ENCODE data around the gene STAC.

Gene STAC

GRCh38 chr3:36380221-36381031 is at the start of gene STAC:
Gene STAC (plus strand): TSS chr3:36380504. CDS start chr3:36380644, 140 bp downstream.
- DNase-seq: peak; percentile 14

GRCh38 chr3:36332139-36332538 is 48.2 kb upstream of the STAC start:
- DNase-seq: no peak

GRCh38 chr3:36362216-36362615 is 18.1 kb upstream of the STAC start:
- no peak for DNase-seq

GRCh38 chr3:36362973-36363372 is 17.3 kb upstream of the STAC start:
- no peak for DNase-seq

GRCh38 chr3:36364260-36364659 is 16.0 kb upstream of the STAC start:
- no peak for DNase-seq

- no peak for DNase-seq
Observed at GRCh38 chr3:36365829-36366228, 14.5 kb upstream of the STAC start.

- no peak for DNase-seq
Observed at GRCh38 chr3:36366308-36366707, 14.0 kb upstream of the STAC start.

GRCh38 chr3:36367912-36368573 is 12.3 kb upstream of the STAC start:
- no peak for DNase-seq

- DNase-seq: no peak
Observed at GRCh38 chr3:36372534-36372935, 7.8 kb upstream of the STAC start.

GRCh38 chr3:36373084-36373483 is 7.2 kb upstream of the STAC start:
- no peak for DNase-seq

GRCh38 chr3:36373666-36374065 is 6.6 kb upstream of the STAC start:
- no peak for DNase-seq

GRCh38 chr3:36379872-36380220 is 458 bp upstream of the STAC start:
- no peak for DNase-seq

GRCh38 chr3:36381311-36381956 is 1.1 kb downstream of the STAC start:
- DNase-seq: no peak

- no peak for DNase-seq
Observed at GRCh38 chr3:36393563-36393962, 13.3 kb downstream of the STAC start.

- DNase-seq: no peak
Observed at GRCh38 chr3:36394176-36394575, 13.9 kb downstream of the STAC start.

GRCh38 chr3:36397841-36398240 is 17.5 kb downstream of the STAC start:
- no peak for DNase-seq

GRCh38 chr3:36399933-36400332 is 19.6 kb downstream of the STAC start:
- DNase-seq: no peak

- no peak for DNase-seq
Observed at GRCh38 chr3:36401056-36401455, 20.8 kb downstream of the STAC start.

GRCh38 chr3:36403661-36404060 is 23.4 kb downstream of the STAC start:
- DNase-seq: no peak

GRCh38 chr3:36405190-36405589 is 24.9 kb downstream of the STAC start:
- DNase-seq: no peak

- no peak for DNase-seq
Observed at GRCh38 chr3:36408146-36408545, 27.8 kb downstream of the STAC start.

GRCh38 chr3:36409862-36410261 is 29.6 kb downstream of the STAC start:
- DNase-seq: no peak

GRCh38 chr3:36411587-36411986 is 31.3 kb downstream of the STAC start:
- no peak for DNase-seq

- no peak for DNase-seq
Observed at GRCh38 chr3:36416599-36416998, 36.3 kb downstream of the STAC start.
